ENCODE measurements around the gene STRADA. TPM values are rescaled to one million over a fixed set of nuclear protein-coding genes. Genes with fewer than 3 reads are reported as not detected.

The STRADA gene
- total and polyA plus RNA-seq, 2 donors (not counting 3 experiments of a cell fraction or from before 2014, with no cell fraction given) = 47.0 to 53.6 TPM

GRCh38 chr17:63772801-63773271, 31.2 kb upstream of the STRADA start:
- Histone ChIP-seq H3K9me1 (replicated peaks; ENCODE audit: control insufficient read depth, extremely low read depth, insufficient read depth, low read length) (no peaks in the 10 kb centered on the region), H3K4me3 (replicated peaks in 1 of 3; ENCODE audit: insufficient read depth in 1 of 3, low read depth in 1 of 3, low read length in 3 of 3) (peak overlapping the region; percentile 62 to 94 (median 77)), H3K9ac (replicated peaks; ENCODE audit: extremely low read depth, insufficient read depth, low read length) (peak overlapping the region; percentile 90), H4K20me1 (replicated peaks; ENCODE audit: control insufficient read depth, extremely low read depth, insufficient read depth, low read length) (no peaks in the 10 kb centered on the region), H2AFZ (ENCODE audit: low read depth, low read length) (peak overlapping the region; percentile 49), H3K4me1 (ENCODE audit: control insufficient read depth, extremely low read depth, insufficient read depth, low read length) (peaks cover 15% of the 10 kb centered on the region), H3K36me3 (ENCODE audit: control insufficient read depth in 2 of 2, extremely low read depth in 1 of 2, insufficient read depth in 2 of 2, low read length in 2 of 2) (no peaks in the 10 kb centered on the region), H3K27ac (ENCODE audit: insufficient read depth, low read depth, low read length) (peak overlapping the region; percentile 78), H3K4me2 (ENCODE audit: insufficient read depth, low read length) (peak overlapping the region; percentile 98), H3K9me3 (replicated peaks; ENCODE audit: control insufficient read depth, insufficient read depth, low read length) (no peaks in the 10 kb centered on the region), H3K79me2 (ENCODE audit: control insufficient read depth, insufficient read depth, low read length) (peaks cover 88% of the 10 kb centered on the region), H3K27me3 (ENCODE audit: control insufficient read depth in 2 of 2, insufficient read depth in 2 of 2, low read length in 2 of 2) (no peaks in the 10 kb centered on the region)
- intact Hi-C loops (cut with micrococcal nuclease) (loop anchor here (1.0 kb wide), 2 partner anchors 32 to 72 kb away; partner anchors contain the start of gene STRADA), dilution Hi-C loops (cut with MboI; ENCODE audit: extremely low pct_ligation_motif_present, low sequenced_read_pairs) (no loop called here)
- ChIA-PET CTCF (interaction anchor here (1.0 to 1.4 kb wide), 5 partner anchors 11 to 347 kb away, joined by 3 to 6 read pairs (median 4); no protein-coding TSS in a partner anchor), POLR2A (interaction anchor here (0.8 to 2.4 kb wide), 4 partner anchors 8 to 97 kb away, joined by 3 to 5 read pairs (median 4); no protein-coding TSS in a partner anchor)
- TSS peak; percentile 55 for BruUV-seq (replicated peaks)
- FAIRE-seq = peak; percentile 28
- DNase-seq (ENCODE audit: low read depth, low spot score) = no peak
- TF ChIP-seq MYC (IDR thresholded peaks at IDR 0.05; ENCODE audit: low read depth, low read length) (no peak), FOS (IDR thresholded peaks at IDR 0.05; ENCODE audit: borderline replicate concordance, insufficient read depth, low read length) (no peak), JUN (IDR thresholded peaks at IDR 0.05; ENCODE audit: borderline replicate concordance, insufficient read depth, insufficient read length, low read depth) (no peak), MAX (IDR thresholded peaks at IDR 0.05; ENCODE audit: insufficient read depth, insufficient read length) (no peak), POLR2A (IDR thresholded peaks at IDR 0.05; ENCODE audit: low read depth, low read length) (no peak), CTCF (IDR thresholded peaks at IDR 0.05; ENCODE audit: extremely low read depth in 1 of 2, insufficient read depth in 1 of 2, low read depth in 1 of 2, low read length in 2 of 2) (no peak), POLR2AphosphoS5 (IDR thresholded peaks at IDR 0.05; ENCODE audit: insufficient read depth, low read depth, low read length) (no peak), GATA2 (IDR thresholded peaks at IDR 0.05; ENCODE audit: insufficient read depth, insufficient read length, low read depth, low read length) (no peak), EZH2 (IDR thresholded peaks at IDR 0.05; ENCODE audit: borderline replicate concordance, low read depth, low read length, severe bottlenecking) (no peak)

Measured in endothelial cell of umbilical vein (primary cell).